Measurements from ENCODE around the gene EP400.

DNA sequence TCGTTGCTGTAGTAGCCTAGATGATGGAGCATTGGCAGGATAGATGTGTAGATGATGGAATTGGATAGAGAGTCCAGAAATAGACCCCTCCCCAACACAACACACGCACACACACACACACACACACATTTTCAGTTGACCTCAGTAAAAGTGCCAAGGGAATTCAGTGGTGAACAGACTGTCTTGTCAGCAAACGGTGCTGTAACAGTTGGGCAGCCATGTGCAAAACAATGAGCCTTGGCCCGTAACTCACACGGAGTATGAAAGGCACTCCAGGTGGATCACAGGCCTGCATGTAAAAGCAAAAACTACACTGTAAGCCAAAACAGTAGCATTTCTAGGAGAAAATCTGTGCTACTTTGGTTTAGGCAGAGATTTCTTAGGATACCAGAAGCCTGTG is 106.6 kb downstream of the EP400 start:
- TF ChIP-seq, protein P1, sequence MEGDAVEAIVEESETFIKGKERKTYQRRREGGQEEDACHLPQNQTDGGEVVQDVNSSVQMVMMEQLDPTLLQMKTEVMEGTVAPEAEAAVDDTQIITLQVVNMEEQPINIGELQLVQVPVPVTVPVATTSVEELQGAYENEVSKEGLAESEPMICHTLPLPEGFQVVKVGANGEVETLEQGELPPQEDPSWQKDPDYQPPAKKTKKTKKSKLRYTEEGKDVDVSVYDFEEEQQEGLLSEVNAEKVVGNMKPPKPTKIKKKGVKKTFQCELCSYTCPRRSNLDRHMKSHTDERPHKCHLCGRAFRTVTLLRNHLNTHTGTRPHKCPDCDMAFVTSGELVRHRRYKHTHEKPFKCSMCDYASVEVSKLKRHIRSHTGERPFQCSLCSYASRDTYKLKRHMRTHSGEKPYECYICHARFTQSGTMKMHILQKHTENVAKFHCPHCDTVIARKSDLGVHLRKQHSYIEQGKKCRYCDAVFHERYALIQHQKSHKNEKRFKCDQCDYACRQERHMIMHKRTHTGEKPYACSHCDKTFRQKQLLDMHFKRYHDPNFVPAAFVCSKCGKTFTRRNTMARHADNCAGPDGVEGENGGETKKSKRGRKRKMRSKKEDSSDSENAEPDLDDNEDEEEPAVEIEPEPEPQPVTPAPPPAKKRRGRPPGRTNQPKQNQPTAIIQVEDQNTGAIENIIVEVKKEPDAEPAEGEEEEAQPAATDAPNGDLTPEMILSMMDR (IDR thresholded peaks at IDR 0.05; ENCODE audit: low read depth, low read length): no peak
- TF ChIP-seq MYC (IDR thresholded peaks at IDR 0.05; ENCODE audit: low read depth, low read length) (no peak), POLR2A (IDR thresholded peaks at IDR 0.05; ENCODE audit: extremely low read depth, insufficient read length) (no peak)

All from NB4 (cell line).